DMS153 (cell line): Measurements from ENCODE around the gene UBE2U.

Experiments
- DNase-seq: peaks from one replicate; lab custom pipeline; 2025; lab: John Stamatoyannopoulos, UW

Gene UBE2U

DNA sequence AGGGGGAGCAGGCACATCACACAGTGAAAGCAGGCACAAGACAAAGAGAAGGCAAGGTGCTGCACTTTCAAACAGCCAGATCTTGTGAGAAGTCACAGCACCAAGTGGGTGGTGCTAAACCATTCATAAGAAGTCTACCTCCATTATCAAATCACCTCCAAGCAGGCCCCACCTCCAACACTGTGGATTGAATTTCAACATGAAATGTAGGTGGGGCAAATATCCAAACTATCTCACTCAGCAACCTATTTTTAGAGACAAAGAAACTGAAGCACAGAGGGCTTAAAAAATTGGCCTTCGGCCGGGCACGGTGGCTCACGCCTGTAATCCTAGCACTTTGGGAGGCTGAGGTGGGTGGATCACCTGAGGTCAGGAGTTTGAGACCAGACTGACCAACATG is 90.4 kb downstream of the UBE2U start:
- DNase-seq = no peak

DNA sequence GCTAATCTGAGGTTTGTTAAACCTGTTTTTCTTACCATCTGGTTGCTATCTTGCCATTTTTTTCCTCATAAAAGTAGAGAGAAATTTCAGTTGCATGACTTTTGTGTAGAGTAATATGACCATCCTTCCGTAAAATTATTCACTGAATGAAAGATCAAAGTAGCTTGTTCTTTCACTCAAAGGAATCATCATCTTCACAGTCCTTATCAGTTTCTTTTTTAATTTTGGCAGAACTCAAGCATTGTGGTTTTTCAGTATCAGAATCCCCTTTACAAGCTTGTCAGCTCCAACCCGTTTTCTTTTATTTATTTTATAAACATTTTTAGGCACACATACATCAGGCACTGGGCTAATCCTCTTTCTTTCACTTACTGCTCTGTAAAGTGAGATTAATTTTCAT is 91.7 kb downstream of the UBE2U start:
- no peak for DNase-seq

DNA sequence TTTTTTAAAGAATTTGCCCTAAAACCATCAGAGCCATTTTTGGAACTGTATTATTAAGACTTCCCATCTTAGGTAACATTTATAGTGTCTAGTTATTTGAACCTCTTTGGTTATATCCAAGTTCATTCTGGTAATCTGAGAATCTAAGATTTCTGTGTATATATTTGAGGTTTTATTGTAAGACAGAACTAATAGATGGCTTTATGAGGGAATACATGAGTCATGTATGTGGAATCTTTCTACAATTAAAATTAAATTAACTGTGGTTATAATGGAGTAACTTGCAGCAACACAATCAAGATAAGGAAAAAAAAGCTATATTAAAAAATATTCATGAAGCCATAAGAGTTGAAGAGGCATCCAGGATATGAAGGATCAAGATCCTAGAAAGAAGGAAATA is 92.1 kb downstream of the UBE2U start:
- DNase-seq = no peak

DNA sequence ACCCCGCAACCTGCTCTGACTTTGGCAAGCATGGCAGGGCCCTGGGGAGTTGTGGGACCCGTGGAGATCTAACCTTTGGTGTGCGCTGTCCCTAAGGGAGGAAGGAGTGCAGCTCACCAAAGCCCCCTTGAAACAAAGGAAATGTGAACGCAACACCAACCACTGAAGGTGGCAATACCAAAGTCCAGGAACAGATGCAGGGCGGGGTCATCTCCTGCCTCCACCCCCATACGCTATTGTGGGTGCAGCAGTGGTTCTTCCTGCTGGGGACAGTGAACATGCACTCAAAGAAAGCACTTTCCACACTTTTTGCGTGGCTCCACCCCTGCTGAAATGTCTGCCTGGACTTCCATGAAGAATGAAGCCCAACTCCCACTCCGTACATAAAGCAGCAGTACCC is 93.0 kb downstream of the UBE2U start:
- no peak for DNase-seq

DNA sequence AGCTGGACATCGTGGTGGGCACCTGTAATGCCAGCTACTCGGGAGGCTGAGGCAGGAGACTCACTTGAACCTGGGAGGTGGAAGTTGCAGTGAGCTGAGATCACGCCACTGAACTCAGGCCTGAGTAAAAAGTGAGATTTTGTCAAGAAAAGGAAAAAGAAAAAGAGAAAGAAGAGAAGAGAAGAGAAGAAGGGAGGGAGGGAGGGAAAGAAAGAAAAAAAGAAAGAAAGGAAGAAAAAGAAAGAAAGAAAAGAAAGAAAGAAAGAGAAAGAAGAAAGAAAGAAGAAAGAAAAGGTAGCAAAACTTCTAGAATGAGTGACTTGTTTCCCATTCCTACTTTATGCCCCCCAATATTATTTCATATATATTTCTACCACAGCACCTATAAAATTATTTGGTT is 98.8 kb downstream of the UBE2U start:
- no peak for DNase-seq

DNA sequence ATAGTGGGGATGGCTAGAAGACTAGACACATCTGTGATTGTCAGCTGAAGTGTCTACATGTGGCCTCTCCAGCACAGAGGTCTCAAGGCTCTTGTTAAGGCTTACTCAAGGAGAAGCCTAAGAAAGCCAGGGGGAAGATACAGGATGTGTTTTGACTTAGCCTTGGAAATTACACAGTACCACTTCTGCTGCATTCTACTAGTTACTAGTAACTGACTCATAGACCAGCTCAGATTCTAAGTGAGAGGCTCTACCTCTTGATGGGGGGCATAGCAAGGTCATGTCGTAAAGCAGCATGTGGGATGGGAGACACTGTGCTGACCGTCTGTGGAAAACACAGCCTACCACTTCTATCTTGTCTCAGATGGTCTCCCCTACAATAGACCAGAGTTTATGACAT is 99.5 kb downstream of the UBE2U start:
- DNase-seq = no peak

DNA sequence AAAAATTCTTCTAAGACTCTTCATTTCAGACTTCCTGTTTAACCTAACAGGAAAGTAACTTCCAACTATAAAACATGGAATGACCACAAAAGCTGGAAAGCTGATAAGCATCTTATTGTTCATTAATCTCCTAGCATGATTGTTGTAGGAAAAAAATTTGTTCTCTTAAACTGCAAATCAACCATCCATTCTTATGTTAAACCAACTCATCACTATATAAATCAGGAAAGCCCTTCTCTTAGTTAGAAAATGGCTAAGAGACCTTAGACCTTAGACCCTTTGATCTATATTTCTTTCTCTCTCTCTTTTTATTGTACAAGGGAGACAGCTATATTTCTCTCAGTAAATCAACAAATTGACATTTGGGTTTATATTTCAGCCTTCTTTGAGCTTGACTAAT is 101.4 kb downstream of the UBE2U start:
- no peak for DNase-seq

DNA sequence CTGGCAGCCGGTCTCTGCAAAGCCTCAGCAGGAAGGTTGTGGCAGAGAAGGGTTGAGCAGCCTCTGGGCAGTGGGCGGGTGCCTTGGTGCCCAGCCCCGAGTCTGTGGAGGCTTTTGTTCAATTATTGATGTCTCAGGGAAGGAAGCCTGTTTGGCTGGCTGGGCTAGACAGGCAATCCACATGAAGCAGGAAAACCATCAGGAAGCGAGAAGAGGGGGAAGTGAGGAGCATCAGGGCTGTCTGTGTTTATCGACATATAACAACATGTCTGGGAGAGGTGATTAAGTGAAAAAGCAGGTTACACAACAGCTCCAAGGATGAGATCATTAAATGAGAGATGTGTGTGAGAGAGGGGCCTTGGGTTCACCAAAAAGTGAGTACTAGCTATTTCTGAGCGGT is 105.4 kb downstream of the UBE2U start:
- peak; percentile 57 for DNase-seq

DNA sequence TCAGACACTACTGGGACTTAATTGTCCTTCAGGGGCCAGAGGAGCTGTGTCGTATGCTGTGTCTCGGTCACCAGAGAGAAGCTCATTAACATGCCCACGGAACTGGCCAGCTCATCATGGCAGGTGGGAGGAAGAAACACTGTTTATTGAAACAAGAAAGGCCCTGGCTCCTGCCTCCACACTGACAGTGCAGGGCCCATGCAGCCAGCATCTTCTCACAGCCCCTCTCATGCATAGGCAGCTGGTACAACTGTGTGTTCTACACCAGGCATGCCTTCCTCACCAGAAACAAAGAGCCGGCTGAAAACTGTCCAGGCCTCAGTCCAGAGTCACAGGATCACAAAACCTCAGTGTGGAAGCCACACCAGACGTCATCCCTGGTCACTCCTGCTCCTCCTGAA is 106.0 kb downstream of the UBE2U start:
- peak; percentile 26 for DNase-seq

DNA sequence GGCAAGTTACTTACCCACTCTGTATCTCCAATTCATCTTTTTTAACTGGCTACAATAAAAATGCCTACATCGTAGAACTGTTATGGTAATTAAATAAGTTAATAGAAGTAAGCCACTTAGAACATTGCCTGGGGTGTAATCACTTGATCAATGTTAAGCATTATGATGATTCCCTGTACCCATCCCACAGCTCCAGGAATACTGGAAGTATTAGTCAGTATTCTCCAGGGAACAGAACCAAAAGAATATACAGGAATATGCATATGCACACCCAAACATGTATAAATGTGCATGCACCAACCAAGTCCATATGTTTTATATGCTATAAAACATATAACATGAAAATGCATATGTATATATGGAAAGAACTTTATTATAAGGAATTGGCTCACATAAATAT is 107.3 kb downstream of the UBE2U start:
- DNase-seq = no peak

DNA sequence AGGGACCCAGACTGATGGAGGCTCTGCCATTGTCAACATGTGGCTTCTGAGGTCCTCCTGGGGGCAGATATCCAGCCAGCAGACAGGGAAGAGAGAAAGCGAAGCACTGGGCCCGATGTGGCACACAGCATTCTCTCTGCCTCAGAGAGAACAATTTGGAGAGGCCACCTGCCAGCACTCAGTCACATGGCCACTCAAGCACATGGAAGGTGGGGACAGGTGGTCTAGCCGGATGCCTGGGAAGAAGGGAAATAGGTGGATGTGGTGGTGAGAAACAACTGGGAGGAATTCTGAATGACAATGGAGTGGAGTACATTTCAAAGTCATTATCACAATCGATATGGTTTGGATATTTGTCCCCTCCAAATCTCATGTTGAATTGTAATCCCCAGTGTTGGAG is 109.0 kb downstream of the UBE2U start:
- DNase-seq = no peak

DNA sequence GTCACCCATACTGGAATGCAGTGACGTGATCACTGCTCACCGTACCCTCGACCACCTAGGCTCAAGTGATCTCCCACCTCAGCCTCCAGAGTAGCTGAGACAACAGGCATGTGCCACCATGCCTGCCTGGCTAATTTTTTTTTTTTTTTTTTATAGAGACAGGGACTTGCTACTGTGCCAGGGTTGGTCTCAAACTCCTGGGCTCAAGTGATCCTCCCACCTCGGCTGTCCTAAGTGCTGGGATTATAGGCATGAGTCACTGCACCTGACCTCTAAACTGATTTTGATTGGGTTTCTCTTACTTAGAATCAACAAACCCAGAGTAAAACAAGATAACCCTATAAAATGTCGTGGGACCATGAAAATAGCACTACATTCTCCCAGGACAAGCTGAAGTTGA is 112.0 kb downstream of the UBE2U start:
- DNase-seq = no peak
